SU-DHL-6 (cell line): ENCODE results near the gene COPS4.

ENCODE experiments used
- H2AFZ ChIP-seq: fragments of 200-600 bp; sonication (generic); 2 replicates; pipeline ENCODE4 v1.6.1; 2014; ENCODE audit warnings: low read depth, mild to moderate bottlenecking, moderate library complexity, mixed read lengths, antibody characterized with exemption, low read length; ENCODE audit not compliant: severe bottlenecking
- H3F3A ChIP-seq: fragments of 200-600 bp; shearing (Covaris generic); 2 replicates; pipeline ENCODE4 v1.6.0; 2016; ENCODE audit warnings: antibody characterized with exemption, mild to moderate bottlenecking; ENCODE audit not compliant: insufficient read depth
- H3K27ac ChIP-seq: fragments of 200-600 bp; sonication (generic); 2 replicates; pipeline ENCODE4 v1.5.1; 2016; ENCODE audit warnings: low read depth, mild to moderate bottlenecking, low read length, moderate library complexity, mixed read lengths
- H3K27me3 ChIP-seq: fragments of 200-600 bp; sonication (generic), shearing (Covaris generic); 2 replicates; pipeline ENCODE4 v1.6.0; 2014; ENCODE audit warnings: mild to moderate bottlenecking, low read length
- H3K36me3 ChIP-seq: fragments of 200-600 bp; sonication (generic); 2 replicates; pipeline ENCODE4 v1.6.1; 2014; ENCODE audit warnings: mild to moderate bottlenecking, low read length, mixed read lengths
- H3K4me2 ChIP-seq: fragments of 300-600, 200-600 bp; shearing (Covaris generic), sonication (generic); 2 replicates; pipeline ENCODE4 v1.6.0; 2014; ENCODE audit warnings: low read length, low read depth, mild to moderate bottlenecking; ENCODE audit not compliant: poor library complexity, severe bottlenecking
- H3K4me3 ChIP-seq: fragments of 200-600 bp; sonication (generic); 2 replicates; pipeline ENCODE4 v1.5.1; 2014; ENCODE audit warnings: antibody characterized with exemption, low read length, mild to moderate bottlenecking, mixed read lengths; ENCODE audit not compliant: insufficient read depth, poor library complexity, severe bottlenecking
- H3K79me2 ChIP-seq: fragments of 200-600 bp; sonication (generic); 2 replicates; pipeline ENCODE4 v1.6.1; 2014; ENCODE audit warnings: mild to moderate bottlenecking, low read length, moderate library complexity; ENCODE audit not compliant: insufficient read depth
- H3K9ac ChIP-seq: fragments of 200-600 bp; sonication (generic); 2 replicates; pipeline ENCODE4 v1.7.0; 2014; ENCODE audit warnings: mild to moderate bottlenecking, low read length
- H3K9me2 ChIP-seq: fragments of 200-600 bp; sonication (generic); replicated peaks from 2 replicates; pipeline ENCODE4 v1.6.1; 2014; ENCODE audit warnings: low read length; ENCODE audit not compliant: insufficient read depth
- H3K9me3 ChIP-seq: fragments of 200-600 bp; sonication (generic); 2 replicates; pipeline ENCODE4 v1.6.1; 2014; ENCODE audit warnings: low read length, mixed read lengths; ENCODE audit not compliant: insufficient read depth
- H4K20me1 ChIP-seq: fragments of 200-600 bp; sonication (generic); 2 replicates; pipeline ENCODE4 v1.6.1; 2014; ENCODE audit warnings: low read depth, mild to moderate bottlenecking, antibody characterized with exemption, low read length, moderate library complexity, mixed read lengths
- CTCF ChIP-seq: fragments of 200-600 bp; sonication (generic); IDR thresholded peaks from one replicate; pipeline ENCODE4 v1.5.1; 2017; ENCODE audit warnings: antibody characterized with exemption, mild to moderate bottlenecking, low read length, moderate library complexity; ENCODE audit not compliant: insufficient read depth, poor library complexity, severe bottlenecking
- EZH2phosphoT487 ChIP-seq: fragments of 200-600 bp; sonication (generic), shearing (Covaris generic); conservative IDR thresholded peaks from 2 replicates; pipeline ENCODE4 v1.6.1; 2018; ENCODE audit warnings: mild to moderate bottlenecking, antibody characterized with exemption, low read length, moderate library complexity, mixed read lengths

The COPS4 gene

DNA sequence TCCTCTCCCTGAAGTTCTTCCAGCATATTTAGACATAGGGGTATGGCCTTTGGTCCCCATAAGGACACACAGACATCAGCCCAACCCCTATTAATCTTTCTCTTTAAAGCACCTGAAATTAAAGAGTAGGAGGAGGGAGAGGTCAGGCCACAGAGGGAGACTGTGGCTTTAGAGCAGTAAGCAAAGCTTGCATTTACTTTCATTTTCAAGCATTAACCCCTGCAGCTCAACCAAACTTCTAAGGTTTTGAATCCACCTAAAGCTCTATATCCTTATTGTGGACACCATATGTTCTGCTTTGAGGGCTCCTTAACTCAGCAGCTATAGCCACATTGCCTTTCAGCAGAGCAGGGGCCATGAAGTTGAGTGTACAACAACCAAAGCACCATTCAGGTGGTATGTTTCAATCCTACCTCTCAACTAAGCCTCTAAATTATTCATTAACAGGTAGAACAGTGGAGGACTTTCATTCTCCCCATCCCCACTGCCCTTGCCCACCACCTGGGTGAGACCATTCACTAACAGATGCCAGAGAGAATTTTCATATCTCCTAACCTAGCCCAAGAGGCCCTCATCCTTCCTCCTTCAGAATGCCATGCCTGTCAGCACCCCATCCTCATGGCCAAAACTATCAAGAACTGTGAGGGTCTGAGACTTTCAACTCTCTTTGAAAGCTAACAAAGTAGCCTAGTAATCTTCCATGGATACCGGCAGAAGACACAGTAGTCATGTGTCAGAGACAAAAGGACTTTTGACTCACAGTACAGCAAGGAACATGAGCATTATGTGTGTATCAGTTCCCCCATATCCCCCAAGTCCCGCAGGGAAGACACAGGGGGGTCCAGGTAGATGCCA, 45.2 kb upstream of the COPS4 start:
- Histone ChIP-seq H2AFZ (no peak overlapping the region), H3K4me3 (no peak overlapping the region), H3K79me2 (peaks cover 61% of the 10 kb centered on the region)

GRCh38 chr4:82994834-82995233, 40.1 kb upstream of the COPS4 start:
- Histone ChIP-seq H3K4me2 (no peak overlapping the region), H3K9me3 (no peaks in the 10 kb centered on the region), H3K79me2 (peaks cover 68% of the 10 kb centered on the region), H3K27me3 (no peaks in the 10 kb centered on the region), H3K36me3 (no peaks in the 10 kb centered on the region), H3F3A (no peaks in the 10 kb centered on the region), H3K4me3 (no peak overlapping the region), H4K20me1 (no peaks in the 10 kb centered on the region), H3K9me2 (no peaks in the 10 kb centered on the region), H3K27ac (no peak overlapping the region), H3K9ac (no peak overlapping the region), H2AFZ (no peak overlapping the region)
- TF ChIP-seq CTCF: no peak
- TF ChIP-seq EZH2phosphoT487: no peak

More for the DNA sequence above, 45.2 kb upstream of the COPS4 start:
- Histone ChIP-seq H3K36me3 (no peaks in the 10 kb centered on the region), H3K27ac (no peak overlapping the region), H3K9me2 (no peaks in the 10 kb centered on the region), H3F3A (no peaks in the 10 kb centered on the region), H3K27me3 (no peaks in the 10 kb centered on the region), H4K20me1 (no peaks in the 10 kb centered on the region), H3K4me2 (no peak overlapping the region), H3K9me3 (no peaks in the 10 kb centered on the region), H3K9ac (no peak overlapping the region)
- TF ChIP-seq CTCF (no peak), EZH2phosphoT487 (no peak)

GRCh38 chr4:82998898-82999297, 36.1 kb upstream of the COPS4 start:
- no peaks in the 10 kb centered on the region for H3F3A ChIP-seq
- H3K9me3 ChIP-seq: no peaks in the 10 kb centered on the region
- H3K4me3 ChIP-seq: no peak overlapping the region
- H4K20me1 ChIP-seq: no peaks in the 10 kb centered on the region
- no peak overlapping the region for H2AFZ ChIP-seq
- no peaks in the 10 kb centered on the region for H3K27me3 ChIP-seq
- no peaks in the 10 kb centered on the region for H3K36me3 ChIP-seq
- H3K4me2 ChIP-seq: no peak overlapping the region
- no peak overlapping the region for H3K27ac ChIP-seq
- no peaks in the 10 kb centered on the region for H3K9me2 ChIP-seq
- TF ChIP-seq CTCF: no peak
- no peak for TF ChIP-seq EZH2phosphoT487
- peaks cover 77% of the 10 kb centered on the region for H3K79me2 ChIP-seq
- H3K9ac ChIP-seq: no peak overlapping the region
